H1 (cell line): Measurements from ENCODE around the gene DDR2. TPM values are rescaled to one million over a fixed set of nuclear protein-coding genes. Genes with fewer than 3 reads are reported as not detected.

ENCODE experiments used
- CTCF ChIA-PET: fragments of 300-600 bp; sonication (Branson Sonifier 250); formaldehyde crosslinking; loops from one replicate; lab custom pipeline; 2021; ENCODE audit not compliant: partially characterized antibody; lab: Charles Lee
- POLR2A ChIA-PET: fragments of 300-600 bp; sonication (Branson Sonifier 250); formaldehyde crosslinking; loops from one replicate; lab custom pipeline; 2021; ENCODE audit warnings: inconsistent platforms; ENCODE audit not compliant: partially characterized antibody; lab: Charles Lee
- DNase-seq, 2 experiments: peaks; one replicate each; pipeline versions ENCODE4 v3.0.0 to v3.0.0-alpha.2; 2010 to 2022; ENCODE audit warnings: low spot score in 2 of 2, low read depth in 1 of 2, mixed read lengths in 1 of 2
- FAIRE-seq: peaks from 2 replicates; lab custom pipeline; 2011; peaks lifted over from hg19 to GRCh38; lab: Jason Lieb, UNC
- H2AFZ ChIP-seq: 2 replicates; pipeline ENCODE4 v1.8.1; 2012; ENCODE audit warnings: low read length, inconsistent platforms
- H2AK5ac ChIP-seq: 2 replicates; pipeline ENCODE4 v1.6.1; 2013; ENCODE audit warnings: low read depth, low read length
- H2BK120ac ChIP-seq: replicated peaks from 2 replicates; pipeline ENCODE3; 2013; ENCODE audit warnings: low read depth, low read length, inconsistent platforms
- H2BK12ac ChIP-seq: 2 replicates; pipeline ENCODE4 v1.6.1; 2013; ENCODE audit warnings: low read depth, low read length
- H2BK15ac ChIP-seq: 2 replicates; pipeline ENCODE4 v1.6.1; 2013; ENCODE audit warnings: low read length
- H2BK20ac ChIP-seq: 2 replicates; pipeline ENCODE4 v1.6.1; 2013; ENCODE audit warnings: low read length
- H2BK5ac ChIP-seq: 2 replicates; pipeline ENCODE4 v1.6.1; 2013; ENCODE audit warnings: low read depth, low read length
- H3K14ac ChIP-seq: 2 replicates; pipeline ENCODE4 v1.6.1; 2013; ENCODE audit warnings: inconsistent platforms; ENCODE audit not compliant: insufficient read length
- H3K18ac ChIP-seq: 2 replicates; pipeline ENCODE4 v1.6.1; 2013; ENCODE audit warnings: low read length; ENCODE audit errors: extremely low read depth
- H3K23ac ChIP-seq: 2 replicates; pipeline ENCODE4 v1.6.1; 2013; ENCODE audit warnings: inconsistent platforms; ENCODE audit not compliant: insufficient read length
- H3K23me2 ChIP-seq: 2 replicates; pipeline ENCODE4 v1.6.1; 2013; ENCODE audit warnings: low read depth, low read length
- H3K27ac ChIP-seq: 2 replicates; pipeline ENCODE4 v1.6.1; 2011; ENCODE audit warnings: low read depth, low read length, inconsistent platforms
- H3K27me3 ChIP-seq, 4 experiments: replicated peaks in 1 of 4; 1 replicate in 1 of 4; 2 replicates in 3 of 4; pipeline versions ENCODE4 v1.6.1 to v1.8.1; 2011 to 2013; ENCODE audit warnings: low read length in 3 of 4, mild to moderate bottlenecking in 3 of 4, inconsistent platforms in 2 of 4, mixed read lengths in 2 of 4, moderate library complexity in 1 of 4; ENCODE audit not compliant: control insufficient read depth in 3 of 4, insufficient read depth in 3 of 4; ENCODE audit errors: extremely low read depth in 1 of 4
- H3K36me3 ChIP-seq, 4 experiments: 2 replicates each; pipeline versions ENCODE4 v1.6.1 to v1.8.1; 2011 to 2013; ENCODE audit warnings: mild to moderate bottlenecking in 4 of 4, low read length in 3 of 4, moderate library complexity in 2 of 4, control low read depth in 1 of 4, inconsistent platforms in 1 of 4; ENCODE audit not compliant: insufficient read depth in 4 of 4, control insufficient read depth in 2 of 4
- H3K4ac ChIP-seq: replicated peaks from 2 replicates; pipeline ENCODE3; 2013; ENCODE audit warnings: low read length, low read depth, mixed read lengths, inconsistent platforms; ENCODE audit not compliant: insufficient read length
- H3K4me1 ChIP-seq, 4 experiments: replicated peaks in 1 of 4; 1 replicate in 1 of 4; 2 replicates in 3 of 4; pipeline versions ENCODE4 v1.6.1 to v1.8.1; 2011 to 2013; ENCODE audit warnings: low read length in 3 of 4, inconsistent platforms in 2 of 4, mixed read lengths in 1 of 4; ENCODE audit not compliant: insufficient read depth in 4 of 4, control insufficient read depth in 3 of 4
- H3K4me2 ChIP-seq, 2 experiments: 2 replicates each; pipeline versions ENCODE4 v1.6.1 to v1.8.1; 2011 to 2013; ENCODE audit warnings: low read depth in 2 of 2, low read length in 2 of 2, control low read depth in 1 of 2, inconsistent platforms in 1 of 2, mild to moderate bottlenecking in 1 of 2; ENCODE audit not compliant: insufficient read depth in 1 of 2
- H3K4me3 ChIP-seq, 4 experiments: fragments of 200-600, 300-600 bp in 1 of 4; sonication (generic), shearing (Covaris generic), sonication (Bioruptor Twin) in 1 of 4; 2 replicates each; pipeline versions ENCODE4 v1.5.1 to v1.8.1; 2011 to 2016; ENCODE audit warnings: low read length in 4 of 4, low read depth in 3 of 4, control low read depth in 2 of 4, inconsistent platforms in 2 of 4, mild to moderate bottlenecking in 2 of 4, mixed read lengths in 1 of 4, moderate library complexity in 1 of 4; ENCODE audit not compliant: insufficient read depth in 2 of 4; ENCODE audit errors: extremely low read depth in 1 of 4
- H3K56ac ChIP-seq: replicated peaks from 2 replicates; pipeline ENCODE3; 2013; ENCODE audit warnings: low read depth, mild to moderate bottlenecking, mixed read lengths, low read length, inconsistent platforms; ENCODE audit not compliant: insufficient read length
- H3K79me1 ChIP-seq: 2 replicates; pipeline ENCODE4 v1.6.1; 2013; ENCODE audit warnings: low read depth, low read length, control low read depth
- H3K79me2 ChIP-seq, 2 experiments: 2 replicates each; pipeline versions ENCODE4 v1.6.1 to v1.8.1; 2012 to 2013; ENCODE audit warnings: low read length in 2 of 2, mild to moderate bottlenecking in 2 of 2, inconsistent platforms in 1 of 2; ENCODE audit not compliant: insufficient read depth in 2 of 2, control insufficient read depth in 1 of 2
- H3K9ac ChIP-seq, 4 experiments: replicated peaks in 1 of 4; 1 replicate in 1 of 4; 2 replicates in 3 of 4; pipeline versions ENCODE4 v1.6.1 to v1.8.1; 2011 to 2013; ENCODE audit warnings: low read depth in 3 of 4, low read length in 3 of 4, control low read depth in 2 of 4, mild to moderate bottlenecking in 2 of 4, moderate library complexity in 2 of 4, inconsistent platforms in 1 of 4; ENCODE audit errors: extremely low read depth in 1 of 4
- H3K9me3 ChIP-seq, 2 experiments: 2 replicates each; pipeline versions ENCODE4 v1.6.1 to v1.8.1; 2012 to 2013; ENCODE audit warnings: mild to moderate bottlenecking in 2 of 2, moderate library complexity in 2 of 2, control low read depth in 1 of 2, inconsistent platforms in 1 of 2, low read depth in 1 of 2, low read length in 1 of 2, mixed read lengths in 1 of 2; ENCODE audit not compliant: insufficient read depth in 2 of 2
- H4K20me1 ChIP-seq, 2 experiments: replicated peaks in 1 of 2; 2 replicates each; pipeline versions ENCODE3 to v1.8.1; 2011 to 2013; ENCODE audit warnings: inconsistent platforms in 2 of 2, low read length in 2 of 2, mild to moderate bottlenecking in 1 of 2; ENCODE audit not compliant: insufficient read depth in 2 of 2, control insufficient read depth in 1 of 2
- H4K5ac ChIP-seq: 2 replicates; pipeline ENCODE4 v1.6.1; 2013; ENCODE audit warnings: low read length, low read depth, mixed read lengths, inconsistent platforms; ENCODE audit not compliant: insufficient read length
- H4K8ac ChIP-seq: 2 replicates; pipeline ENCODE4 v1.8.0; 2013; ENCODE audit warnings: mild to moderate bottlenecking, moderate library complexity, low read length, inconsistent platforms; ENCODE audit not compliant: insufficient read depth; ENCODE audit errors: extremely low read depth
- H4K91ac ChIP-seq: replicated peaks from 2 replicates; pipeline ENCODE3; 2013; ENCODE audit warnings: low read length, mixed read lengths, inconsistent platforms; ENCODE audit not compliant: insufficient read length
- BACH1 ChIP-seq: IDR thresholded peaks from 2 replicates; pipeline ENCODE4 v1.6.1; 2012; ENCODE audit warnings: low read length, improper control_type of control experiment
- BRCA1 ChIP-seq: IDR thresholded peaks from 2 replicates; pipeline ENCODE4 v1.6.1; 2012; ENCODE audit warnings: low read depth, low read length, improper control_type of control experiment
- CHD1 ChIP-seq: IDR thresholded peaks from 2 replicates; pipeline ENCODE4 v1.6.1; 2012; ENCODE audit warnings: low read depth, low read length, improper control_type of control experiment
- CHD2 ChIP-seq: IDR thresholded peaks from 2 replicates; pipeline ENCODE4 v1.6.1; 2012; ENCODE audit warnings: low read length, improper control_type of control experiment
- EGR1 ChIP-seq: IDR thresholded peaks from 2 replicates; pipeline ENCODE4 v1.6.1; 2011; ENCODE audit warnings: low read depth, low read length, borderline replicate concordance
- FOSL1 ChIP-seq: IDR thresholded peaks from 2 replicates; pipeline ENCODE4 v1.6.1; 2011; ENCODE audit warnings: mild to moderate bottlenecking, low read depth, low read length, moderate library complexity; ENCODE audit not compliant: insufficient read depth
- HDAC2 ChIP-seq, 2 experiments: fragments of 300-600 bp in 1 of 2; sonication (generic) in 1 of 2; IDR thresholded peaks; 2 replicates each; pipeline ENCODE4 v1.6.1; 2011 to 2012; ENCODE audit warnings: low read depth in 2 of 2, low read length in 2 of 2, mild to moderate bottlenecking in 2 of 2, moderate library complexity in 2 of 2, borderline replicate concordance in 1 of 2, inconsistent platforms in 1 of 2
- NRF1 ChIP-seq: IDR thresholded peaks from 2 replicates; pipeline ENCODE4 v1.6.1; 2011; ENCODE audit warnings: mild to moderate bottlenecking, low read depth, low read length, improper control_type of control experiment
- POLR2A ChIP-seq, 2 experiments: IDR thresholded peaks; 1 replicate in 1 of 2; 2 replicates in 1 of 2; pipeline ENCODE4 v1.6.1; 2011; ENCODE audit warnings: low read depth in 2 of 2, low read length in 2 of 2, mild to moderate bottlenecking in 2 of 2; ENCODE audit errors: control extremely low read depth in 1 of 2
- RXRA ChIP-seq: IDR thresholded peaks from 2 replicates; pipeline ENCODE4 v1.6.1; 2011; ENCODE audit warnings: low read depth, mild to moderate bottlenecking, low read length, moderate library complexity; ENCODE audit not compliant: insufficient read depth
- SIRT6 ChIP-seq: IDR thresholded peaks from one replicate; pipeline ENCODE4 v1.7.1; 2012; ENCODE audit warnings: low read length, inconsistent platforms
- SP4 ChIP-seq: IDR thresholded peaks from 2 replicates; pipeline ENCODE4 v1.6.1; 2012; ENCODE audit warnings: low read length, inconsistent platforms
- TCF12 ChIP-seq: IDR thresholded peaks from 2 replicates; pipeline ENCODE4 v1.6.1; 2011; ENCODE audit warnings: low read depth, mild to moderate bottlenecking, low read length
- TEAD4 ChIP-seq: IDR thresholded peaks from 2 replicates; pipeline ENCODE4 v1.6.1; 2012; ENCODE audit warnings: low read depth, low read length, inconsistent platforms, mixed read lengths
- WGBS, 2 experiments: shearing (Covaris generic) in 1 of 2; methylation state at CpG; one replicate each; pipeline versions ENCODE4 v1.1.6 to v1.1.7; 2013 to 2015; ENCODE audit warnings: low lambda C conversion rate in 2 of 2, mixed read lengths in 2 of 2, inconsistent platforms in 1 of 2, low coverage in 1 of 2, missing lambda C conversion rate in 1 of 2; ENCODE audit not compliant: insufficient replicate concordance in 2 of 2, insufficient coverage in 1 of 2, insufficient read length in 1 of 2; ENCODE audit errors: extremely low coverage in 1 of 2, missing lambda C conversion rate in 1 of 2; 5-methylcytosine and 5-hydroxymethylcytosine counted together
- polyA plus RNA-seq, 7 experiments: library from polyadenylated mRNA; depleted of rRNA in 3 of 7; stranded (reverse) in 5 of 7; unstranded in 2 of 7; fragments of >200 nt in 5 of 7; fragments of 200-250 nt in 2 of 7; gene quantifications; 1 replicate in 5 of 7; 2 replicates in 1 of 7; 4 replicates in 1 of 7; pipeline versions ENCODE4 v1.2.1 to v1.2.3, GENCODE V29; 2011 to 2013; ENCODE audit warnings: missing spikeins in 2 of 7, mixed read lengths in 2 of 7
- total RNA-seq: library from RNA; stranded (reverse); fragmentation: NEBNext Ultra II Directional; extraction: Animal tissue kit (Norgen Biotek cat#: 25700); gene quantifications from 2 replicates; pipeline ENCODE4 v1.2.1, GENCODE V29; 2021

DDR2 gene
- total and polyA plus RNA-seq, 2 of the 8 experiments (the other 6 are each of a cell fraction or from before 2014, with no cell fraction given): 1.00 to 2.1 TPM

- Histone ChIP-seq H3K27ac (no peak overlapping the region), H3K36me3 (no peaks in the 10 kb centered on the region), H2BK120ac (no peak overlapping the region), H4K8ac (no peak overlapping the region), H3K23ac (no peak overlapping the region), H3K56ac (no peak overlapping the region), H3K4me3 (no peak overlapping the region), H4K5ac (no peak overlapping the region), H2BK5ac (no peak overlapping the region), H3K23me2 (no peaks in the 10 kb centered on the region), H4K20me1 (no peaks in the 10 kb centered on the region), H2BK15ac (no peak overlapping the region), H2BK20ac (no peak overlapping the region), H3K4me2 (no peak overlapping the region), H3K9ac (no peak overlapping the region), H3K9me3 (no peaks in the 10 kb centered on the region), H3K14ac (no peak overlapping the region), H2AK5ac (no peak overlapping the region), H3K79me2 (no peaks in the 10 kb centered on the region), H2AFZ (no peak overlapping the region), H3K4ac (no peak overlapping the region), H3K79me1 (no peaks in the 10 kb centered on the region), H3K4me1 (no peaks in the 10 kb centered on the region), H2BK12ac (no peak overlapping the region), H4K91ac (no peak overlapping the region), H3K27me3 (no peaks in the 10 kb centered on the region), H3K18ac (no peak overlapping the region)
- CTCF ChIA-PET: interaction anchor here (1.2 kb wide), 1 partner anchor 19 kb away, joined by 3 read pairs; no protein-coding TSS in a partner anchor
- DNase-seq (no peak), FAIRE-seq (no peak)
- 74% methylated on average over 5 of the region's 5 CpGs; no CpG with 5 or more reads in 1 of the 2 experiments for WGBS, 2 experiments
- POLR2A ChIA-PET: no interaction called here
- TF ChIP-seq BACH1 (no peak), NRF1 (no peak), TEAD4 (no peak), CHD1 (no peak), SIRT6 (no peak), FOSL1 (no peak), SP4 (no peak), EGR1 (no peak), CHD2 (no peak), BRCA1 (no peak), RXRA (no peak), HDAC2 (IDR thresholded peaks at IDR 0.05; ENCODE audit: borderline replicate concordance in 1 of 2, low read depth in 2 of 2, low read length in 2 of 2) (no peak), TCF12 (no peak), POLR2A (IDR thresholded peaks at IDR 0.05; ENCODE audit: control extremely low read depth in 1 of 2, low read depth in 2 of 2, low read length in 2 of 2) (no peak)
Observed at GRCh38 chr1:162671664-162672410, 39.6 kb downstream of the DDR2 start.
